ENCODE data around the gene JARID2.

- TF ChIP-seq CTCF (conservative IDR thresholded peaks at IDR 0.05; ENCODE audit: low read length) (no peak), EZH2phosphoT487 (IDR thresholded peaks at IDR 0.05; ENCODE audit: borderline replicate concordance, low read depth, low read length) (no peak)
These were observed 240.1 kb downstream of the JARID2 start for GRCh38 chr6:15485936-15486335.
